ENCODE data around the gene NFIX.

GRCh38 chr19:13122275-13122878 lies 127.1 kb downstream of the NFIX start:
- no peak for TF ChIP-seq CTCF (IDR thresholded peaks at IDR 0.05)
- TF ChIP-seq POLR2A (IDR thresholded peaks at IDR 0.05) = no peak

Data from body of pancreas (tissue), 4 donors.